ENCODE results near the gene MGAT2. TPM values are rescaled to one million over a fixed set of nuclear protein-coding genes. Genes with fewer than 3 reads are reported as not detected.

MGAT2 gene
- polyA plus RNA-seq, 1 of the 3 experiments (the other 2 are of a cell fraction): 20.6 TPM

DNA sequence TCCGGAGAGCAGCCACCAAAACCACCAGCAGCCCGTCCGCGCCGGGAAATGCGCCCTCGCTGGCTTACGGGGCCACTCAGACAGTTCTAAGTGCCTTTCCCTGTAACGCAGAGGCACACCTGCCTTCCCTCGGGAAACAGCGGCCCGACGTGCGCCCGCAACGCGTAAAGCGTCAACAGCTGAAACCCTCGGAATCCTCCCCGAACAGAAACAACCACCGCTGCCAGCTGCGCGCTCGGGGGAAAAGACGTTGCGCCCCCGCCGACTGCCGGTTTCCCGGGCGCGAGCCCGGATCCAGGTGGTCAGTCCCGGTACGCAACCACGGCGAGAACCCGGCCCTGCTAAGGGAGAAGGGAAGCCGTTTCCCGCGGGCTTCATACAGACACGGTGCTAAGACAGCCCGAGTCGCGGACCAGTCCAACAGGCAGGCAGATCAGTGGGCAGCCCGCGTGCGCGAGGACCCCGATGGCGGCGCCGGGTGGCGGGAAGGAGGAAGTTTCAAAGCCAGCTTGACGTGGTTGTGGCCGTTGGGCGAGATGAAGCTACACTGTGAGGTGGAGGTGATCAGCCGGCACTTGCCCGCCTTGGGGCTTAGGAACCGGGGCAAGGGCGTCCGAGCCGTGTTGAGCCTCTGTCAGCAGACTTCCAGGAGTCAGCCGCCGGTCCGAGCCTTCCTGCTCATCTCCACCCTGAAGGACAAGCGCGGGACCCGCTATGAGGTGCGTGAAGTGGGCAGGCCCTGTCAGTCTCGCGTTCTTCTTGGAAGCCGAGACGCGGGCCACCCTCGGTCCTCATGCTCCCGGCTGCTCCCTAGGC is 21.9 kb upstream of the MGAT2 start, which contains the start of gene LRR1 (continued):
- 0 out of 2 replicates have a peak, but pooled peaks have one; percentile 48 for TF ChIP-seq FOXJ3 (CRISPR knock-in tag; IDR thresholded peaks at IDR 0.05)
- no peak; the same call in 1 of the 2 replicates for TF ChIP-seq GABPA (IDR thresholded peaks at IDR 0.05; ENCODE audit: low read depth)
- TF ChIP-seq, protein P1, sequence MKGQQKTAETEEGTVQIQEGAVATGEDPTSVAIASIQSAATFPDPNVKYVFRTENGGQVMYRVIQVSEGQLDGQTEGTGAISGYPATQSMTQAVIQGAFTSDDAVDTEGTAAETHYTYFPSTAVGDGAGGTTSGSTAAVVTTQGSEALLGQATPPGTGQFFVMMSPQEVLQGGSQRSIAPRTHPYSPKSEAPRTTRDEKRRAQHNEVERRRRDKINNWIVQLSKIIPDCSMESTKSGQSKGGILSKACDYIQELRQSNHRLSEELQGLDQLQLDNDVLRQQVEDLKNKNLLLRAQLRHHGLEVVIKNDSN (IDR thresholded peaks at IDR 0.05; ENCODE audit: borderline replicate concordance, low read depth): no peak
- TF ChIP-seq NFIC (IDR thresholded peaks at IDR 0.05; ENCODE audit: borderline replicate concordance): no peak
- TF ChIP-seq, protein P2, sequence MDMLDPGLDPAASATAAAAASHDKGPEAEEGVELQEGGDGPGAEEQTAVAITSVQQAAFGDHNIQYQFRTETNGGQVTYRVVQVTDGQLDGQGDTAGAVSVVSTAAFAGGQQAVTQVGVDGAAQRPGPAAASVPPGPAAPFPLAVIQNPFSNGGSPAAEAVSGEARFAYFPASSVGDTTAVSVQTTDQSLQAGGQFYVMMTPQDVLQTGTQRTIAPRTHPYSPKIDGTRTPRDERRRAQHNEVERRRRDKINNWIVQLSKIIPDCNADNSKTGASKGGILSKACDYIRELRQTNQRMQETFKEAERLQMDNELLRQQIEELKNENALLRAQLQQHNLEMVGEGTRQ (IDR thresholded peaks at IDR 0.05; ENCODE audit: borderline replicate concordance, low read depth, low read length): no peak
- TF ChIP-seq TCF12 (IDR thresholded peaks at IDR 0.05): peak; percentile 21; the same call in 1 of the 2 replicates
- no peak for TF ChIP-seq EZH2phosphoT487 (IDR thresholded peaks at IDR 0.05; ENCODE audit: borderline replicate concordance, low read depth)
- TF ChIP-seq POLR2AphosphoS5 (IDR thresholded peaks at IDR 0.05; ENCODE audit: low read depth, low read length): peak; percentile 62; the same call in 1 of the 2 replicates
- TF ChIP-seq RCOR1 (IDR thresholded peaks at IDR 0.05; ENCODE audit: low read length): no peak
- peak; percentile 95 for TF ChIP-seq CHD2 (IDR thresholded peaks at IDR 0.05; ENCODE audit: low read length, partially characterized antibody)

GRCh38 chr14:49607583-49607982 is 13.0 kb upstream of the MGAT2 start:
- H4K20me1 ChIP-seq (ENCODE audit: insufficient read depth): no peaks in the 10 kb centered on the region
- H3K9ac ChIP-seq: no peak overlapping the region
- ChIA-PET CTCF (interaction anchor here (1.1 to 1.2 kb wide), 2 partner anchors 21 to 26 kb away, joined by 3 to 4 read pairs; no protein-coding TSS in a partner anchor), POLR2A (interaction anchor here (1.0 kb wide), 1 partner anchor 13 kb away, joined by 3 read pairs; the partner anchor contains the start of genes MGAT2 and RPL36AL)
- TF ChIP-seq, protein P2 (IDR thresholded peaks at IDR 0.05; ENCODE audit: borderline replicate concordance, low read depth, low read length): no peak
- no peaks in the 10 kb centered on the region for H3K9me2 ChIP-seq
- H2AFZ ChIP-seq (ENCODE audit: low read depth): no peak overlapping the region
- WGBS (ENCODE audit: low lambda C conversion rate): 83% methylated on average over 6 of the region's 6 CpGs
- no peak for DNase-seq
- peaks cover 0 to 15% of the 10 kb centered on the region in 2 experiments for H3K36me3 ChIP-seq (replicated peaks in 1 of 2; ENCODE audit: control insufficient read depth in 1 of 2, insufficient read depth in 2 of 2, low read length in 1 of 2)
- no peak overlapping the region for H3K4me3 ChIP-seq (ENCODE audit: low read depth in 2 of 2, low read length in 1 of 2)
- no peaks in the 10 kb centered on the region for H3K27me3 ChIP-seq (ENCODE audit: insufficient read depth)
- no peaks in the 10 kb centered on the region for H3K4me1 ChIP-seq (ENCODE audit: control insufficient read depth in 1 of 2, insufficient read depth in 2 of 2, low read depth in 1 of 2, low read length in 1 of 2)
- no peak overlapping the region for H3K27ac ChIP-seq (ENCODE audit: low read depth in 2 of 2, low read length in 1 of 2)
- no peak overlapping the region for H3K4me2 ChIP-seq
- peaks cover 11% of the 10 kb centered on the region for H3F3A ChIP-seq (replicated peaks; ENCODE audit: insufficient read depth)
- no peaks in the 10 kb centered on the region for H3K9me3 ChIP-seq
- peaks cover 33% of the 10 kb centered on the region for H3K79me2 ChIP-seq (ENCODE audit: insufficient read depth)

GRCh38 chr14:49612251-49612650 is 8.3 kb upstream of the MGAT2 start:
- Histone ChIP-seq H3F3A (replicated peaks; ENCODE audit: insufficient read depth) (peaks cover 24% of the 10 kb centered on the region), H3K9ac (no peak overlapping the region), H3K9me3 (no peaks in the 10 kb centered on the region), H3K4me3 (ENCODE audit: low read depth in 2 of 2, low read length in 1 of 2) (no peak overlapping the region), H3K9me2 (no peaks in the 10 kb centered on the region), H4K20me1 (ENCODE audit: insufficient read depth) (no peaks in the 10 kb centered on the region), H3K36me3 (replicated peaks in 1 of 2; ENCODE audit: control insufficient read depth in 1 of 2, insufficient read depth in 2 of 2, low read length in 1 of 2) (peaks cover 0 to 17% of the 10 kb centered on the region in 2 experiments), H3K4me2 (no peak overlapping the region), H3K27ac (ENCODE audit: low read depth in 2 of 2, low read length in 1 of 2) (peak overlapping the region in 1 of 2 experiments; percentile 29; a peak in 1 of 4 replicates), H2AFZ (ENCODE audit: low read depth) (no peak overlapping the region), H3K27me3 (ENCODE audit: insufficient read depth) (no peaks in the 10 kb centered on the region), H3K4me1 (ENCODE audit: control insufficient read depth in 1 of 2, insufficient read depth in 2 of 2, low read depth in 1 of 2, low read length in 1 of 2) (no peaks in the 10 kb centered on the region), H3K79me2 (ENCODE audit: insufficient read depth) (peaks cover 24% of the 10 kb centered on the region)
- ChIA-PET POLR2A (no interaction called here), CTCF (interaction anchor here (0.7 kb wide), 1 partner anchor 25 kb away, joined by 4 read pairs; no protein-coding TSS in a partner anchor)
- no peak for DNase-seq
- 88% methylated on average over 4 of the region's 4 CpGs for WGBS (ENCODE audit: low lambda C conversion rate)
- TF ChIP-seq FOXJ3 (CRISPR knock-in tag; IDR thresholded peaks at IDR 0.05): no peak
- TF ChIP-seq TEAD4 (IDR thresholded peaks at IDR 0.05; ENCODE audit: borderline replicate concordance, insufficient read depth): no peak

Measured in SK-N-SH (cell line).